ENCODE data around the gene RCOR1. TPM values are rescaled to one million over a fixed set of nuclear protein-coding genes. Genes with fewer than 3 reads are reported as not detected.

Gene RCOR1
- total and polyA plus RNA-seq, 2 of the 4 experiments (the other 2 are of a cell fraction) = 9.0 to 11.2 TPM

- Histone ChIP-seq H4K8ac (ENCODE audit: low read depth in 2 of 2, low read length in 2 of 2) (no peak overlapping the region), H3K9ac (ENCODE audit: low read depth, low read length) (no peak overlapping the region), H2BK5ac (ENCODE audit: low read depth, low read length, poor library complexity, severe bottlenecking) (no peak overlapping the region), H2BK15ac (ENCODE audit: low read depth, low read length) (no peak overlapping the region), H3K4ac (ENCODE audit: low read depth, low read length) (no peak overlapping the region), H3K79me1 (ENCODE audit: low read depth in 1 of 2, low read length in 2 of 2) (peaks cover 9 to 21% of the 10 kb centered on the region in 2 experiments; a peak in 3 of 4 replicates), H3K56ac (ENCODE audit: extremely low read depth, insufficient read depth, low read length) (no peak overlapping the region), H3K27ac (ENCODE audit: insufficient read depth, low read length) (no peak overlapping the region), H3K9me1 (ENCODE audit: insufficient read depth, low read length) (0 out of 2 replicates have a peak, but pooled peaks cover 2% of the 10 kb centered on the region), H3K27me3 (ENCODE audit: control insufficient read depth, insufficient read depth, low read length) (no peaks in the 10 kb centered on the region), H4K20me1 (ENCODE audit: insufficient read depth, low read length) (no peaks in the 10 kb centered on the region), H3K4me1 (ENCODE audit: control insufficient read depth, insufficient read depth, low read length) (no peaks in the 10 kb centered on the region), H3K36me3 (ENCODE audit: control insufficient read depth, insufficient read depth, low read length) (peaks cover 18% of the 10 kb centered on the region), H4K5ac (ENCODE audit: low read depth, low read length) (no peak overlapping the region), H3K4me2 (ENCODE audit: low read depth, low read length) (no peak overlapping the region), H2AFZ (replicated peaks; ENCODE audit: low read length, poor library complexity) (no peak overlapping the region), H3K4me3 (ENCODE audit: insufficient read depth, low read depth, low read length) (no peak overlapping the region), H4K91ac (ENCODE audit: insufficient read depth, low read depth, low read length) (no peak overlapping the region), H3K18ac (ENCODE audit: low read depth, low read length) (no peak overlapping the region), H2BK20ac (ENCODE audit: low read depth, low read length) (no peak overlapping the region), H2AK9ac (replicated peaks; ENCODE audit: low read depth, low read length, poor library complexity) (no peak overlapping the region), H3K14ac (replicated peaks; ENCODE audit: low read depth, low read length) (no peak overlapping the region), H3K9me3 (ENCODE audit: control insufficient read depth, insufficient read depth, low read length) (peaks cover 4% of the 10 kb centered on the region; the same call in 1 of the 2 replicates), H3K23ac (ENCODE audit: low read depth, low read length) (no peak overlapping the region), H2BK120ac (ENCODE audit: low read depth, low read length) (no peak overlapping the region), H2AK5ac (ENCODE audit: low read depth, low read length) (no peak overlapping the region)
- POLR2A ChIA-PET (ENCODE audit: unreplicated experiment) = no interaction called here
- ATAC-seq (ENCODE audit: low read depth) = no peak
- dilution Hi-C loops (cut with HindIII; ENCODE audit: low sequenced_read_pairs, unreplicated experiment) (no loop called here), intact Hi-C loops (cut with micrococcal nuclease) (no loop called here), in situ Hi-C loops (cut with MboI; ENCODE audit: low sequenced_read_pairs) (no loop called here)
- 100% methylated on average over 1 to 3 of the region's 9 CpGs for WGBS, 2 experiments (ENCODE audit: extremely low coverage in 2 of 2, insufficient read length in 1 of 2)
- CTCF ChIA-PET = no interaction called here
- no peak for DNase-seq
- BruUV-seq (replicated peaks) = no TSS peak
- TF ChIP-seq MAZ (IDR thresholded peaks at IDR 0.05; ENCODE audit: borderline replicate concordance, low read depth, low read length) (no peak), SMC3 (IDR thresholded peaks at IDR 0.05; ENCODE audit: low read depth, low read length) (no peak), USF2 (IDR thresholded peaks at IDR 0.05; ENCODE audit: low read depth, low read length) (no peak)
Measured at GRCh38 chr14:102708494-102708893, 116.0 kb downstream of the RCOR1 start.
